HG03097 (cell line): ENCODE measurements around the gene CARS2.
A peak's percentile ranks its signal among the peaks of the same experiment; 100 is the strongest.
"Not testable (repeated sequence)": the region's sequence is repeated elsewhere in the genome, so short reads cannot be mapped to it uniquely, and the experiment has no call there.

Experiments
- ATAC-seq: cut with Tn5 transposase; IDR thresholded peaks from one replicate; pipeline ENCODE4 v1.9.1; 2021; ENCODE audit not compliant: unreplicated experiment, low FRiP score

Gene CARS2, protein sequence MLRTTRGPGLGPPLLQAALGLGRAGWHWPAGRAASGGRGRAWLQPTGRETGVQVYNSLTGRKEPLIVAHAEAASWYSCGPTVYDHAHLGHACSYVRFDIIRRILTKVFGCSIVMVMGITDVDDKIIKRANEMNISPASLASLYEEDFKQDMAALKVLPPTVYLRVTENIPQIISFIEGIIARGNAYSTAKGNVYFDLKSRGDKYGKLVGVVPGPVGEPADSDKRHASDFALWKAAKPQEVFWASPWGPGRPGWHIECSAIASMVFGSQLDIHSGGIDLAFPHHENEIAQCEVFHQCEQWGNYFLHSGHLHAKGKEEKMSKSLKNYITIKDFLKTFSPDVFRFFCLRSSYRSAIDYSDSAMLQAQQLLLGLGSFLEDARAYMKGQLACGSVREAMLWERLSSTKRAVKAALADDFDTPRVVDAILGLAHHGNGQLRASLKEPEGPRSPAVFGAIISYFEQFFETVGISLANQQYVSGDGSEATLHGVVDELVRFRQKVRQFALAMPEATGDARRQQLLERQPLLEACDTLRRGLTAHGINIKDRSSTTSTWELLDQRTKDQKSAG

DNA sequence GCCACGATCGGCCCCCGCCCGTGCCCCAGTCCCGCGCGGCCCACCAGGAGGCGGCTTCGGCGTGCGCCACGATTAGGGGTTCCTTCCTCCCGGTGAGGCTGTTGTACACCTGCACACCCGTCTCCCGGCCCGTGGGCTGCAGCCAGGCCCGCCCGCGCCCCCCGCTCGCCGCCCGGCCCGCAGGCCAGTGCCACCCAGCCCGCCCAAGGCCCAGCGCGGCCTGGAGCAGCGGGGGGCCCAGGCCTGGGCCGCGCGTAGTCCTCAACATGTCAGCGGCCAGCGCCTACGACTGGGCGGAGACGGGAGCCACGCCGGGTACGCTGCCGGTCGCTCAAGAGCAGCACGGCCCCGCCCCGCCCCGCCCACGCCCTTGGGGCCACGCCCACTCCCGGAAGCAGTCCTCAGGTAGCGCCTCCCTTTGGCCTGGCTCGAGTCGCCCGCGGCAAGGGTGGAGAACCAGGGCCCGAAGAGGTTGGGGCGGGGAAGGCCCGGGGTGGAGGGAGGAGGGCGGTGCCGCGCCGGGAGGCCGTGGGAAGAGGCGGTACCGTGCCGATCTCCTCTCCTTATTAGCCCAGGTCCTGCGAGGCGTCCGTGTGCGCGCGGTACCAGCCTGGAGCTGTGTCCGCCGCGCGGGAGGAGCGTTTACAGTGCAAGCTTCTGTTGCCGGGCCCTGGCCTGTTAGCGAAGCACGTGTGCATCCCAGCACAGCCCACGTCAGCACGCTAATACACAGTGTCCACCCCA, at the start of gene CARS2:
CARS2 (minus strand) TSS at position 291 of the 744 bp plus-strand sequence; CDS start at position 268, 23 bp downstream.
- ATAC-seq = peak; percentile 90

DNA sequence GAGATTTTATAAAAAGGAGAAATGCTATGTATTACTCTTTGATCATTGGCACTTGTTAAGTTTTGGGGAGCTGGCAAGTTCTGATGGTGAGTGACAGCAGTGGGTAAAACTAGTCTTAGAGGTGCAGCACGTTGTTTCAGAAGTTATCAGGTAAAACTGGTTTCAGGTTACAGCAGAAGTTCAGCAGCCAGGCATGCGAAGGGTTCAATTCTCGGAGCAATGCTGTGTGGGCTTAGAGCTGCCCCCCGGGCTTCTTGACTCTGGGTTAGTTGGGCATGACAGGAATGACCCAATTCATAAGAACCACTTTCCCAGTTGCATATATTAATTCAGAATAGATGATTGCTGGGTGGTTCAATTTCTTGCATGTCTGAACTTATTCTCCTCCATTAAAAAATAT, 42.4 kb upstream of the CARS2 start:
- ATAC-seq = no peak

DNA sequence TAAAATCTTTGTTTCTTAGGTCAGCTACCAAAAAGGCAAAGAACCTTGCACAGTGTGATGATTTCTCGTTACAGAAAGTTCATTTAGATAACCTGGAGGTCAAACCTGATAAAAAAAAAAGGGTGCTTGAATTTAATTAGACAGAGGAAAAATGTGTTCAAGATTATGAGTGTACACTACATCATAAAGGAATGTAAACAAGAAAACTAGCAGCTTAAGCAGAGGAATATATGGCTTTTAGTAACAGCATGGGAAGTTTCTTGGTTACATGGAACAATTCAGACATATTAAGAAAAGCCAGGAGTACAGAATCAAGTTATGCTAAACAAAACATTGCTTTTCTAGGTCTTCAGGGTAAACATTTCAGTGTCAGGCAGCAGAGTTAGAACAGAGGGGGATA, 40.5 kb upstream of the CARS2 start:
- no peak for ATAC-seq

DNA sequence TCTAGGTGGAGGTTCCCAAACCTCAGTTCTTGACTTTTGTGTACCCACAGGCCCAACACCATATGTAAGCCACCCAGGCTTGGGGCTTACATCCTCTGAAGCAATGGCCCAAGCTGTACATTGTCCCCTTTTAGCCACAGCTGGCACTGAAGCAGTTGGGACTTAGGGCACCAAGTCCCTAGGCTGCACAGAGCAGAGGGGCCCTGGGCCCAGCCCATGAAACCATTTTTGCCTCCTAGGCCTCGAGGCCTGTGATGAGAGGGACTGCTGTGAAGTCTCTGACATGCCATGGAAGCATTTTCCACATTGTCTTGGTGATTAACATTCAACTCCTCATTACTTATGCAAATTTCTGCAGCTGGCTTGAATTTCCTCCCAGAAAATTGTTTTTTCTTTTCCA, 37.8 kb upstream of the CARS2 start:
- ATAC-seq = no peak

DNA sequence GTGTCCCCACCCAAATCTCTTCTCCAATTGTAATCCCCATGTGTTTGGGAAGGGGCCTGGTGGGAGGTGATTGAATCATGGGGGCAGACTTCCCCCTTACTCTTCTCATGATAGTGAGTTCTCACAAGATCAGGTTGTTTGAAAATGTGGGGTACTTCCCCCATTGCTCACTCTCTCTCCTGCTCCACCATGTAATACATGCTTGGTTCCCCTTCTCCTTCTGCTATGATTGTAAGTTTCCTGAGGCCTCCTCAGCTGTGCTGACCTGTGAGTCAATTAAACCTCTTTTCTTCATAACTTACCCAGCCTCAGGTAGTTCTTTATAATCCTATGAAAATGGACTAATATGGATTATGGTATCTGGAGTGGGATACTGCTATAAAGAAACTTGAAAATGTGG, 31.6 kb upstream of the CARS2 start:
- no peak for ATAC-seq

DNA sequence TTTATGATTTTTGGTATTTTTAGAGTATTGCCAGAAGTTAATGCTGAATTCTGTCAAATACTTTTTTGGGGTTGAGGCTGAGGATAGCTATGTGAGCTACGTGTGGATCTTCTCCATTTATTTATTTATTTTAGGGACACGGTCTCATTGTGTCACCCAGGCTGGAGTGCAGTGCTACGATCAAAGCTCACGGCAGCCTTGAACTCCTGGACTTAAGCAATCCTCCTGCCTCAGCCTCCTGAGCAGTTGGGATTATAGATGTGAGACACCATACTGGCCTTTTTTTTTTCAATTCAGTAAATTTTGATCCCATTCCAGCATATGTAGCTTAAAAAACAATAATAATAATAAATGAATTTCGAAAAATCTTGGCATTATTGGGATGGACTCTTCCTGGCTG, 28.6 kb upstream of the CARS2 start:
- ATAC-seq = no peak

DNA sequence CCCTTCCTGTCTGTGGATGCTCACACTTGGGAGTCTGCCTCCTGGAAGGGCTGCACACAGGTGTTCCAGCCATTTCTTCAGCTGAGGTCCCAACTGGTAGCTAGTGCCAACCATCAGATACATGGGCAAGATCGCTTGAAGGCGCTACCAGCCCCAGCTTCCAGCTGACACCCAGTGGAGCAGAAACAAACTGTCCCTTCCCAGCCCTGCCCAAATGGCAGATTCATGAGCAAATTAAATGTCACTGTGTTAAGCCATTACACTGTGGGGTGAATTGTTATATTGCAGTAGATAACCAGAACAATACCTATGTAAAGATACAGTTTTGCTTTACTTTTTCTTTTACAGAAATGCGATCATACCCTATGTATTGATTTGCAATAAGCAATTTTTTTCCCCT, 25.2 kb upstream of the CARS2 start:
- no peak for ATAC-seq

DNA sequence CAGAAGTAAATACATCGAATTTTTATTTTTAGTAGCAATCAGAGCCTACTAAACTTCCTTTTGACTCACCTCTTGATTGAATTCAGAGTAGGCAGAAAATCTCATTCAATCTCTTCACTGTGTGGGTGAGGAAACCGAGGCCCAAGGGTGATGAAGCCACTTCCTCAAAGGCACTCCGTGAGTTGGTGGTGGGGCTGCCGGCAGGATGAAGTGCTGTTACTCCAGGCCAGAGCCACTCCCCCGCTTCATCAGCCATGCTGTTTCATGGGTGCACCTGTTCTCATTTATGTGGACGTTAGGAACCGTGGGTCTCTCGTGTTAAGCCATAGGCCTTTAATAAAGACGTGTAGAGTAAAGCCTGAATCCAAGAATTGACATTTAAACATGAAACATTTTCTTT, 20.8 kb upstream of the CARS2 start:
- no peak for ATAC-seq

DNA sequence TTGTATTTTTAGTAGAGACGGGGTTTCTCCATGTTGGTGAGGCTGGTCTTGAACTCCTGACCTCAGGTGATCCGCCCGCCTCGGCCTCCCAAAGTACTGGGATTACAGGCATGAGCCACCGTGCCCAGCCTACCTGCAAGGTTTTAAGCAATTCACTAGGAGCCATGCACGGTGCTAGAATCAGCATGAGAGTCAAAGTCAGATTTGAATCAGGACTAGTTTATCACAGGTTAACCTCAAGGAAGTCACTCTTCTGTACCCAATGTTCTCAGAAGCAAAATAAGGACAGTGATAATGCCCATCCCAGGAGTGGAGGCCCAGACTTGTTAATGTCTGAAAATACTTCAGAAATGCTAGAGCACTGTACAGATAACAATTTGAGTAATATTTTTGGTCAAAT, 20.2 kb upstream of the CARS2 start:
- not testable (repeated sequence) for ATAC-seq

DNA sequence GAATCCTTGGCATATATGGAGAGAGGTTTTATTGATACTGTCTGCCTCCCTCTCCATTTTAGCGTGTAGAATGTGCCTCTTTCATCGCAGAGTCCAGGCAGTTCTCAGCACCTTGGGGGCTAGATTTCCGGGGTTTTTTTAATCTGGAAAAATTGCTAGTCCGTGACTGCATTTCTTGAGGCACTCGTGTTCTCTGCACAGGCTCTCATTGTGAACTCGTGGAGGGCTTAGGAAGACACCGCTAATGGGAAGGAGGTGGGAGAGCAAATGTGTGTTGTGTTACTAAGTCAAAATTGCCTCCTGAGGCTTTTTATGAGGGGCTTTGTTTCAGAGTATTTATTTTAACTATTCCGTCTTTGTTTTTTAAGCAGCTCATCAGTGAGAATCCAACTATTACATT, 17.7 kb upstream of the CARS2 start:
- ATAC-seq = no peak

DNA sequence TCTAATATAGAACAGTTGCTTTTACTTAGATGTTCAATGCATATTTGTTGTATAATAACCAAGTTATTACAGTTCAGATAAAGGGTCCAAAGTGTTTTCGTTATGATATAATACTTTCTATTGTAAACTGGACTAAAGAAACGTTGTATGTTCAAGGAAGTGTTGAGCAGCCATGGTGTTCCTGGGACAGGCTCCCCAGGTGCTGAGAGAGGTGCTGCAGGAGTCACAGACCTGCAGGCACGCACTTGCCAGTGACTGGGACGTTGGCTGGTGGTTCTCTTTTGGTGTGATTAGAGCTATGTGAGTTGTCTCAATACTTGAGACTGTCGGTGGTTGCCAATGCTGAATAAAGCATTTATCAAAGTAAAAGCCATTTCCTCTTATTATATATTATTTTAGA, 17.1 kb upstream of the CARS2 start:
- ATAC-seq = no peak

DNA sequence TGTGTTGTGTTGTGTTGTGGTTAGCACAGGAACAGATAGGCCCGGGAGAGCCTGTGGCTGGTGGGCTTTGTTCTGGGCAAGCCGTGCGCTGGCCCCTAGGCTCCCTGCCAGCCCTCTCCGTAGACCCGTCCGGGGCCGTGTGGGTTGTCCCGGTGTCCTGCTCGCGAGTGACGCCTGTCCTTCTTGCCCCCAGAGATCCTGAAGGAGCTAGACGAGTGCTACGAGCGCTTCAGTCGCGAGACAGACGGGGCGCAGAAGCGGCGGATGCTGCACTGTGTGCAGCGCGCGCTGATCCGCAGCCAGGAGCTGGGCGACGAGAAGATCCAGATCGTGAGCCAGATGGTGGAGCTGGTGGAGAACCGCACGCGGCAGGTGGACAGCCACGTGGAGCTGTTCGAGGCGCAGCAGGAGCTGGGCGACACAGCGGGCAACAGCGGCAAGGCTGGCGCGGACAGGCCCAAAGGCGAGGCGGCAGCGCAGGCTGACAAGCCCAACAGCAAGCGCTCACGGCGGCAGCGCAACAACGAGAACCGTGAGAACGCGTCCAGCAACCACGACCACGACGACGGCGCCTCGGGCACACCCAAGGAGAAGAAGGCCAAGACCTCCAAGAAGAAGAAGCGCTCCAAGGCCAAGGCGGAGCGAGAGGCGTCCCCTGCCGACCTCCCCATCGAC, 13.3 kb upstream of the CARS2 start:
- no peak for ATAC-seq

DNA sequence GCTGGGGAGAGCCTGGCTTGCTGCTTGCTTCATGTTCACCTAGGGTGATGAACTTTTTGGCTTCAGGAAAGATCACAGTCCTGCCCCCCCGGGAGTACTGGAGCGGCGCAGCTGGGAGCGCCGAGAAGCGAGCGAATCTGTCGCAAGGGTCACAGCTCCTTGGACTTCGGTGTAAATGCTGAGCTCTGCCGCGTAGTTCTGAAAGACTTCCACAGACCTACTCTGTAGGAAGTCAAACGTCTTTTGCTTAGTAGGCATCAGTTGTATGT, 10.3 kb upstream of the CARS2 start:
- no peak for ATAC-seq

DNA sequence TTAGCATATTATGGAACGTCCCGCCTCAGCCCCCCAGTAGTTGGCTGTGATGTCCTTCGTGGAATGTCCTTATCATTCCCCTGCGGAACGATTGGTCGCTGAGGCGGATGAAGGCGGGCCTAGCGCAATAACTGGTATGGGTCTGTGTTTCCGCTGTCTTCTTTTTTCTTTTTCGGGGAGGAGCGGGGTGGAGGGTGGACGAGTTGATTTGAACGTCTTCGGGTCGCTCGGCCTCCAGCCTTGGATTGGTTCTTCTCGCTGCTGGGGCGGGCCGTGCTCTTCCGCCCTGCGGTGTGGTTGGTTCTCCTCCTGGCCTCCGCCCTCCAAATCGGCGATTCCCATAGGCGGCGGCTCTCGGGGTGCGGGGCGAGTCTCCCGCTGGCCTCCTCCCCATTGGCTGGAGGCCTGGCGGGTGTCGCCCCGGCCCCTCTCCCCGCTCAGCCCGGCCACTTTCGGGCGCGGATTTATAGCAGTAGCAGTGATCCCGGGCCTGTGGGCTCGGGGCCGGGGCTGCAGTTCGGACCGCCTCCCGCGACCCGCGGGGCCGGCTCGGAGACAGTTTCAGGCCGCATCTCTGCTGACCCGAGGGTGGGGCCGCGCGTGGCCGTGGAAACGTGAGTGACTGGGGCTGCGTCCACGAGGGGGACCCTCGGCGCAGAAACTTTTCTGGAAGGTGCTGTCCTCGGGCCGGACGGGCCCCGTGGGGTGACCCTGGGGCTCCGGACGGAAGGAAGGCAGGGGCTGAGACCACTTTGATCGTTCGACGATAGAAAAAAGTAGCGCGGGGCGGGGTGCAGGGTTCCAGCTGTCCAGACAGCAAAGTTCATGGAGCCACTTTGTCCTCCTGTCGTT, 9.7 kb upstream of the CARS2 start:
- ATAC-seq = peak; percentile 50

DNA sequence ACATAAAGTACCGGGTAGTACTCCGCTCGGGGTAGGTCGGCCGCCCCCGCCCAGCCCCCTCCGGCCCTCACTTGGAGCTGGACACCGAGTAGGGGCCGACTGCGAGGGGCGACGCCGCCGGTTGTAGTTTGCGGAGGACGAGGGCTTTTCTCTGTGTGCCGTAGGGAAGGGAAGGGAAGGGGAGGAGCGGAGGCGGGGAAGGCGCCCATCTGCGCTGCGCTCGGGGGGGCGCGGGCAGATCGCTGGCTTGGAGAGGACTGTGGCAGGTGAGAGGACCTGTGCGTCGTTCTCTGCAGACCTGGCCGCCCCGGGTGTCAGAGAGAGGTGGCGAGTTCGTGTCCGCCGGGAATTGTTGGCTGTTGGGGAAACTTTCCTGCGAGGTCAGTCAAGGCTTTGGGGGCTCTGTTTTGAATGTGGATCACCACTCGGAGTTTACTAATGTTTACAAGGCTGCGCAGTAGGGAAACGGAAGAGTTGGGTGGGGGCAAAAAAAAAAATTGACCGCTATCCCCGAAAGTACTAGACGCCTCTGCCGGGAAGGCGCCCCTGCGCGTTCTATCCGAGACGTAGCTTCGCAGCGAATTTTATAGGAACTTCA, 9.0 kb upstream of the CARS2 start:
- ATAC-seq = peak; percentile 0

DNA sequence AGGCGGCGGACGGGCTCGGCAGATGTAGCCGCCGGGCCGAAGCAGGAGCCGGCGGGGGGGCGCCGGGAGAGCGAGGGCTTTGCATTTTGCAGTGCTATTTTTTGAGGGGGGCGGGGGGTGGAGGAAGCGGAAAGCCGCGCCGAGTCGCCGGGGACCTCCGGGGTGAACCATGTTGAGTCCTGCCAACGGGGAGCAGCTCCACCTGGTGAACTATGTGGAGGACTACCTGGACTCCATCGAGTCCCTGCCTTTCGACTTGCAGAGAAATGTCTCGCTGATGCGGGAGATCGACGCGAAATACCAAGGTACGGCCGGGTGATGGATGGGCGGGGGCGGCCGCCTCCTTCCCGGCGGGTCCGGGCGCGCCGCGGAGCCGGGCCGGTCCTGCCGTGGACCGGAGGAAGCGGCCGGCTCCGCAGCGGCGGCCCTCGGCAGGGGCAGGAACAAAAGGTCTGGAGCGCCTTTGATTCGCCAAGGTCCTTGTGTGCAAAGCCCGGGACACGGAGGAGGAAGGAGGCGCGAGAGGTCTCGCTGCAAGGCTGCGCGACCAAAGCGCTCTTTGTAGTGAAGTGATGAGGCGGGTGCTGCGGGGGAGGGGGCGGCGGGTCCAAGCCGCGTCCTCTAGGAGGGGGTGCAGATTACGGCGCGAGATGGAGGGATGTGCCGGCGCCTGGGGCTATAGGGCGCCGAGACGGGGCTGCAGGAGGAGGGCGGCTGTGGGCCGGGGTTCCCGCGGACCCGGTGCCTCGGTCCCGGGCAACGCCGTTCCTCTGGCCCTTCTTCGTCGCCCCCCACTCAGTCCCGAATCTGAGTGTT, 8.3 kb upstream of the CARS2 start:
- no peak for ATAC-seq

DNA sequence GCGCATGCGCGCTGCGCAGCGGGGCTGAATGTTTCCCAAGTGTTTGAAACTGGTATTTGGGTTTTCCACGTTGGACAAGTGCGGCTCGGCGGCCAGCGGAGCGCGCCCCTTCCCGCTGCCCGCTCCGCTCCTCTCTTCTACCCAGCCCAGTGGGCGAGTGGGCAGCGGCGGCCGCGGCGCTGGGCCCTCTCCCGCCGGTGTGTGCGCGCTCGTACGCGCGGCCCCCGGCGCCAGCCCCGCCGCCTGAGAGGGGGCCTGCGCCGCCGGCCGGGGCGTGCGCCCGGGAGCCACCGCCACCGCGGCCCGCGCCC, 7.7 kb upstream of the CARS2 start, which contains the start of gene ING1:
ING1 (plus strand) TSS at position 59 of the 311 bp plus-strand sequence. CDS start 450 bp downstream, outside the sequence.
- no peak for ATAC-seq

DNA sequence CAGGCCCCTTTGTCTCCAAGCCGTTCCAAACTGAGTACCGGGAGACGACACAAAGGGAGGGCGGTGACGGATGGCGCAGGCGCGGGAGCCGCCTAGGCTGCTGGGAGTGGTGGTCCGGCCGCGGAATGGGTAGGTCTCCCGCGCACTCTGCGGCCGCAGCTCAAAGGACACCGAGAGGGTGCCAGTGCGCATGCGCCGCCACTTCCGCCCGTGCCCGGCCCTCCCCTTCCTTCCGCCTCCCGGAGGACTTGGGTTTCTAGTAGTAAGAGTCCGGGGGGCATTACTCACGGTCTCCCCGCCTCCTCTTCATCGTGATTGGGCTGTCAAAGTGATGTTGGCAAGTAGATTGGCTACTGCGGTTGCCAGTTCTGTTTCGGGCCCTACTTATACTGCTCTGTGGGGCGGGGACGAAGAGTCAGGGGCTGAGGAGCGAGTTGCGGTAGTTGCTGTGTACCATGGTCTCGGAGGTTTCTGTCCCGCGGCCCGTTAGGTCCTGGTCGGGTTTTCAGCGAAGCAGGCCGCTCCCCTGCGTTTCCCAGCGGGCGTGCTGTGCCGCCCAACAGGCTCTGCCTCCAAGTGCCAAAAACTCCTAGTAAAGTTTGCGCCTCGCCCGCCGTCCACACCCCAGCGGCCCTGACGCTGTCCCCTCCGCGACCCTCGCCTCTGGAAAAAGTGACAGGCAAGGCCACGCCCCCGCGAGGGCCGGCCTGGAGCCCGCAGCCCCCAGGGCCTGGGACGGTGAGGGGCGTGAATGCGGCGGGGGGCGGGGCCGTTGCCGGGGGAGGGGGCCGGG, 7.1 kb upstream of the CARS2 start:
- ATAC-seq = peak; percentile 44
